Fibroblast of pulmonary artery (primary cell): ENCODE results near the gene MAP3K4.

Source experiments
- DNase-seq: peaks from one replicate; pipeline ENCODE4 v3.0.0-alpha.2; 2010; ENCODE audit warnings: low read depth
- H3K4me3 ChIP-seq: replicated peaks from 2 replicates; pipeline ENCODE4 v1.5.1; 2011; ENCODE audit warnings: low read depth, mild to moderate bottlenecking, control low read depth, low read length, moderate library complexity
- TF ChIP-seq, protein P1 (sequence below): IDR thresholded peaks from 2 replicates; pipeline ENCODE4 v1.5.1; 2011; ENCODE audit warnings: mild to moderate bottlenecking, control low read depth, low read length, inconsistent platforms; ENCODE audit errors: missing control alignments

MAP3K4 gene

GRCh38 chr6:161037873-161038228 is 46.3 kb downstream of the MAP3K4 start:
- no peak overlapping the region for H3K4me3 ChIP-seq
- DNase-seq, result no peak
- TF ChIP-seq, protein P1, sequence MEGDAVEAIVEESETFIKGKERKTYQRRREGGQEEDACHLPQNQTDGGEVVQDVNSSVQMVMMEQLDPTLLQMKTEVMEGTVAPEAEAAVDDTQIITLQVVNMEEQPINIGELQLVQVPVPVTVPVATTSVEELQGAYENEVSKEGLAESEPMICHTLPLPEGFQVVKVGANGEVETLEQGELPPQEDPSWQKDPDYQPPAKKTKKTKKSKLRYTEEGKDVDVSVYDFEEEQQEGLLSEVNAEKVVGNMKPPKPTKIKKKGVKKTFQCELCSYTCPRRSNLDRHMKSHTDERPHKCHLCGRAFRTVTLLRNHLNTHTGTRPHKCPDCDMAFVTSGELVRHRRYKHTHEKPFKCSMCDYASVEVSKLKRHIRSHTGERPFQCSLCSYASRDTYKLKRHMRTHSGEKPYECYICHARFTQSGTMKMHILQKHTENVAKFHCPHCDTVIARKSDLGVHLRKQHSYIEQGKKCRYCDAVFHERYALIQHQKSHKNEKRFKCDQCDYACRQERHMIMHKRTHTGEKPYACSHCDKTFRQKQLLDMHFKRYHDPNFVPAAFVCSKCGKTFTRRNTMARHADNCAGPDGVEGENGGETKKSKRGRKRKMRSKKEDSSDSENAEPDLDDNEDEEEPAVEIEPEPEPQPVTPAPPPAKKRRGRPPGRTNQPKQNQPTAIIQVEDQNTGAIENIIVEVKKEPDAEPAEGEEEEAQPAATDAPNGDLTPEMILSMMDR, result no peak

DNA sequence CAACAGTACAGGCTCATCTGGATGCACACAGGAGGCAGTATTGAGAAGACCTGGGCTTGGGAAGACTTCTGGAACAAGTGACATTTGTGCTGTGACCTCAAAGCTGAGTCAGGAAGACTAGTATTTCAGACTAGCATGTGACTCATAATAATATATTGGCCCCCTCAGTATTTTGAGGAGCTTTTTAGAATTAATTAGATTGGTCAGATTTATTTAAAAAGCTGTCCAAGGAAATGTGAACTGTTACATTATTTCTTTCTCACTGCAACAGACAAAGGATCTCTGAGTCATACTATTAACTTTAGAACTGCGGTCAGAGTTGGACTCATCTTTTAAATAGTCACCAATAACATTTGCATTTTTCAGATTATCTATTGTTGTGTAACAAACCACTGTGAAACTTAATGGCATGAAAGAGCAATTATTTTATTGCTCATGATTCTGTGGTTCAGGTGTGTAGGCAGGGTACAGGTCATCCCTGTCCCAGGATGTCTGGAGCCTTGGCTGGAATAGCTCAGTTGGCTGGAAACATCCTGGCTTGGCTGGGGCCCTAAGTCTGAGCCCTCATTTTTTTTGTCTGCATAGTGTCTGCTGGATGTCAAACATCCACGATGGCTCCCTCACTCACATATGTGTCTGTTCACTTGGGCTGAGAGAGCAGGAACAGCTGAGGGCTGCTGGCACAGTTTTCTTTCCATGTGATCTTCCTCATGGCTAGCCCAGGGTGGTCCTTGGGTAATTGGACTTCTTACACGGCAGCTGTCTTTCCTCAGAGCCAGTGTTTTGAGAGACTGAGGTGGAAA is 46.9 kb downstream of the MAP3K4 start:
- peak; percentile 78 for DNase-seq
- no peak overlapping the region for H3K4me3 ChIP-seq
- TF ChIP-seq, protein P1, result peak; percentile 41

DNA sequence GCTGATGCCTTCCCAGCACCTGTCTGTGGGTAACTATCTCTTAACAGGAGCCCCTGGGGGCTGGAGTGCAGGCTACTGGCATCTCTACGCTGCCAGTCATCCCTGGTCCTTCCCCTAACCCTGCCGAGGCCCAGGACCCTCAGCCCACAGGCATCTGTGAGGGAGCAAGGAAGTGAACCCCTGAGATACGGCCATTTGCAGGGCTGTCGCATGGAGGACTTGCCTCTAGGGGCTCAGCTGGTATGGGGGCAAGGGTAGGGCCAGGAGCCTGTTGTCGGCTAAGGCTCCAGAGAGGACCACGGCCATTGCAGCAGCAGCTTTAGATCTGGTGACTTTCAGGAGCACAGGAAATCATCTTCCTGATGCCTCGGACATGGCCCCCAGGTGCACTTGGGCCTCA is 49.7 kb downstream of the MAP3K4 start:
- H3K4me3 ChIP-seq, result no peak overlapping the region
- DNase-seq, result no peak
- TF ChIP-seq, protein P1, result no peak

DNA sequence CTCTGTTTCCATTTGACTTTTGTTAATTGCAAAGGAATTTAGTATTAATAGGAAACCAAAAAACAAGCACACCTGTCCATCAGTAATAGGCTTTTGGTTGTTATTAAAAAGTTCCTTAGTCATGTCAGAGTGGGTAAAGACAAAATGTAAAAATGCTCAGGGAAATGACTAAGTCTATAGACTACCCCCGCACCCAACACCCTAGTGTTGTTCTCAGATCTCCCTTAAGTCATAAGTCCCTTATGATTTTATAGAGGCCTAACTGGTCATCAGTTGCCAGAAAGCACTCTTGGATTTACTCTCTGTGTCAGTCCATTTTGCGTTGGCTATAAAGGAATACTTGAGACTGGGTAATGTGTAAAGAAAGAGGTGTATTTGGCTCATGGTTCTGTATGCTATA is 52.8 kb downstream of the MAP3K4 start:
- TF ChIP-seq, protein P1, result no peak
- no peak overlapping the region for H3K4me3 ChIP-seq
- no peak for DNase-seq

DNA sequence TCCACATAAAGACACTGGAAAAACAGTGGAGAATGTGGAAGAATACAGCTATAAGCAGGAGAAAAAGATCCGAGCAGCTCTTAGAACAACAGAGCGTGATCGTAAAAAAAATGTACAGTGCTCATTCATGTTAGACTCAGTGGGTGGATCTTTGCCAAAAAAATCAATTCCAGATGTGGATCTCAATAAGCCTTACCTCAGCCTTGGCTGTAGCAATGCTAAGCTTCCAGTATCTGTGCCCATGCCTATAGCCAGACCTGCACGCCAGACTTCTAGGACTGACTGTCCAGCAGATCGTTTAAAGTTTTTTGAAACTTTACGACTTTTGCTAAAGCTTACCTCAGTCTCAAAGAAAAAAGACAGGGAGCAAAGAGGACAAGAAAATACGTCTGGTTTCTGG is 57.1 kb downstream of the MAP3K4 start:
- TF ChIP-seq, protein P1, result no peak
- DNase-seq, result peak; percentile 41

GRCh38 chr6:161050134-161050765 is 58.7 kb downstream of the MAP3K4 start:
- TF ChIP-seq, protein P1, result no peak
- DNase-seq, result no peak
- H3K4me3 ChIP-seq, result no peak overlapping the region

More for the DNA sequence above, 57.1 kb downstream of the MAP3K4 start:
- H3K4me3 ChIP-seq, result no peak overlapping the region
